PC-9 (cell line): ENCODE data around the gene NDUFB4. TPM values are rescaled to one million over a fixed set of nuclear protein-coding genes. Genes with fewer than 3 reads are reported as not detected.

Experiments
- BruUV-seq: library from RNA; stranded (reverse); fragments of 400-500 nt; replicated peaks from 2 replicates; lab custom pipeline; 2021; lab: Mats Ljungman, UMichigan
- CTCF ChIA-PET: fragments of 300-600 bp; sonication (Branson Sonifier 250); formaldehyde crosslinking; loops from one replicate; lab custom pipeline; 2022; ENCODE audit warnings: antibody characterized with exemption; lab: Charles Lee
- POLR2A ChIA-PET: fragments of 300-600 bp; sonication (Branson Sonifier 250); formaldehyde crosslinking; loops from one replicate; lab custom pipeline; 2022; ENCODE audit warnings: antibody characterized with exemption; ENCODE audit not compliant: unreplicated experiment; lab: Charles Lee
- DNase-seq, 2 experiments: peaks; one replicate each; pipeline versions ENCODE4 v3.0.0 to v3.0.0-alpha.2; 2015 to 2022; ENCODE audit warnings: mixed read lengths in 1 of 2
- H2AFZ ChIP-seq: fragments of 200-600 bp; sonication (generic); 2 replicates; pipeline ENCODE4 v1.8.1; 2017; ENCODE audit warnings: antibody characterized with exemption
- H3F3A ChIP-seq: fragments of 200-600 bp; sonication (generic); 2 replicates; pipeline ENCODE4 v1.8.1; 2017; ENCODE audit warnings: antibody characterized with exemption, mild to moderate bottlenecking, low read depth; ENCODE audit not compliant: insufficient read depth
- H3K27ac ChIP-seq: fragments of 200-600 bp; sonication (generic); 2 replicates; pipeline ENCODE4 v1.6.1; 2016; ENCODE audit warnings: mixed run types
- H3K27me3 ChIP-seq: fragments of 200-600 bp; sonication (generic); 2 replicates; pipeline ENCODE4 v1.6.1; 2016; ENCODE audit warnings: low read depth, mixed run types; ENCODE audit not compliant: insufficient read depth
- H3K36me3 ChIP-seq: fragments of 200-600 bp; sonication (generic); 2 replicates; pipeline ENCODE4 v1.6.1; 2016; ENCODE audit warnings: low read depth, mixed run types
- H3K4me1 ChIP-seq: fragments of 200-600 bp; sonication (generic); replicated peaks from 2 replicates; pipeline ENCODE4 v1.6.1; 2016; ENCODE audit warnings: mixed run types; ENCODE audit not compliant: insufficient read depth
- H3K4me2 ChIP-seq: fragments of 200-600 bp; sonication (generic); 2 replicates; pipeline ENCODE4 v1.6.1; 2017; ENCODE audit warnings: mixed run types
- H3K4me3 ChIP-seq: fragments of 200-600 bp; sonication (generic); 2 replicates; pipeline ENCODE4 v1.6.1; 2016; ENCODE audit warnings: mixed run types
- H3K79me2 ChIP-seq: fragments of 200-600 bp; sonication (generic); 2 replicates; pipeline ENCODE4 v1.6.1; 2017; ENCODE audit warnings: low read depth, mixed run types
- H3K9me2 ChIP-seq: fragments of 200-600 bp; sonication (generic); 2 replicates; pipeline ENCODE4 v1.8.1; 2017; ENCODE audit warnings: mild to moderate bottlenecking; ENCODE audit not compliant: insufficient read depth
- H3K9me3 ChIP-seq: fragments of 200-600 bp; sonication (generic); 2 replicates; pipeline ENCODE4 v1.8.1; 2016; ENCODE audit warnings: low read depth; ENCODE audit not compliant: insufficient read depth
- H4K20me1 ChIP-seq: fragments of 200-600 bp; sonication (generic); 2 replicates; pipeline ENCODE4 v1.8.1; 2017; ENCODE audit not compliant: insufficient read depth
- EZH2 ChIP-seq: fragments of 200-600 bp; sonication (generic); IDR thresholded peaks from 2 replicates; pipeline ENCODE4 v1.8.0; 2017; ENCODE audit warnings: antibody characterized with exemption, low read depth
- intact Hi-C: fragments of 100-400 bp; cut with micrococcal nuclease; formaldehyde crosslinking; loops from one replicate; pipeline ENCODE4 v1.10.0; 2022; ENCODE audit not compliant: unreplicated experiment
- total RNA-seq: library from RNA; stranded (reverse); gene quantifications from 2 replicates; pipeline ENCODE4 v1.2.3, GENCODE V29; 2021
- TF ChIP-seq, protein P1 (sequence below): fragments of 200-600 bp; sonication (generic); conservative IDR thresholded peaks from 2 replicates; pipeline ENCODE4 v1.6.1; 2017; ENCODE audit warnings: mixed run types, antibody characterized with exemption, mild to moderate bottlenecking, moderate library complexity

Gene NDUFB4
- total RNA-seq, 1 experiment from 2014 or later, result 217 TPM

DNA sequence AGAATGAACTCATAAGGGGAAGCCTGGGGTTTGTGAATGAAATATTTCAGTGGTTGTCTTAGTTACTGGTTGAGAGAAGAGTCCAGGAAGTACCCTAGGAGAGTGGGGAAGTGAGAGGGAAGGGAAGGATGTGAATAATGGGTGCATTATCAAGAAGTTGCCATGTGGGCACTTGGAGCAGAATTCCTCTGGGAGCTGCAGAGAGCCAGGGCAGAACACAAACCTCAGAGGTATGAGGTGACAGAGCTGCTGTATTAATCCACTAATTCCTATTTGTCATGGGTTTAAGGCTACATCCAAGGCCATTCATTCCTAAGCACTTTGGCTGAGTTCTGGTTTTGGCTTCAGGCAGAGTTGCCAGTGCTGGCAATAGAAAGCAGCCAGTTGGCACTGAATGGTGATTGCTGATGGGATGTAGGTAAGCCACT is 29.0 kb downstream of the NDUFB4 start:
- Histone ChIP-seq H3K9me2 (no peaks in the 10 kb centered on the region), H4K20me1 (no peaks in the 10 kb centered on the region), H3K36me3 (no peaks in the 10 kb centered on the region), H3K27me3 (no peaks in the 10 kb centered on the region), H3K9me3 (no peaks in the 10 kb centered on the region; the same call in 1 of the 2 replicates), H3K4me1 (peaks cover 15% of the 10 kb centered on the region; the same call in 1 of the 2 replicates), H3K4me2 (no peak overlapping the region), H3K27ac (no peak overlapping the region), H3K79me2 (no peaks in the 10 kb centered on the region), H2AFZ (no peak overlapping the region), H3F3A (no peaks in the 10 kb centered on the region), H3K4me3 (no peak overlapping the region)
- POLR2A ChIA-PET, result no interaction called here
- TF ChIP-seq, protein P1, sequence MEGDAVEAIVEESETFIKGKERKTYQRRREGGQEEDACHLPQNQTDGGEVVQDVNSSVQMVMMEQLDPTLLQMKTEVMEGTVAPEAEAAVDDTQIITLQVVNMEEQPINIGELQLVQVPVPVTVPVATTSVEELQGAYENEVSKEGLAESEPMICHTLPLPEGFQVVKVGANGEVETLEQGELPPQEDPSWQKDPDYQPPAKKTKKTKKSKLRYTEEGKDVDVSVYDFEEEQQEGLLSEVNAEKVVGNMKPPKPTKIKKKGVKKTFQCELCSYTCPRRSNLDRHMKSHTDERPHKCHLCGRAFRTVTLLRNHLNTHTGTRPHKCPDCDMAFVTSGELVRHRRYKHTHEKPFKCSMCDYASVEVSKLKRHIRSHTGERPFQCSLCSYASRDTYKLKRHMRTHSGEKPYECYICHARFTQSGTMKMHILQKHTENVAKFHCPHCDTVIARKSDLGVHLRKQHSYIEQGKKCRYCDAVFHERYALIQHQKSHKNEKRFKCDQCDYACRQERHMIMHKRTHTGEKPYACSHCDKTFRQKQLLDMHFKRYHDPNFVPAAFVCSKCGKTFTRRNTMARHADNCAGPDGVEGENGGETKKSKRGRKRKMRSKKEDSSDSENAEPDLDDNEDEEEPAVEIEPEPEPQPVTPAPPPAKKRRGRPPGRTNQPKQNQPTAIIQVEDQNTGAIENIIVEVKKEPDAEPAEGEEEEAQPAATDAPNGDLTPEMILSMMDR, result no peak
- no peak for TF ChIP-seq EZH2
- no peak for DNase-seq
- intact Hi-C loops, result no loop called here
- CTCF ChIA-PET, result no interaction called here
- no TSS peak for BruUV-seq

- Histone ChIP-seq H3K79me2 (no peaks in the 10 kb centered on the region), H3K9me2 (peaks cover 6% of the 10 kb centered on the region; the same call in 1 of the 2 replicates), H3F3A (no peaks in the 10 kb centered on the region), H4K20me1 (no peaks in the 10 kb centered on the region), H3K36me3 (no peaks in the 10 kb centered on the region), H2AFZ (peak overlapping the region; percentile 5; the same call in 1 of the 2 replicates), H3K27ac (no peak overlapping the region), H3K27me3 (no peaks in the 10 kb centered on the region), H3K4me2 (no peak overlapping the region), H3K4me3 (no peak overlapping the region), H3K4me1 (no peaks in the 10 kb centered on the region), H3K9me3 (no peaks in the 10 kb centered on the region)
- POLR2A ChIA-PET, result no interaction called here
- intact Hi-C loops, result no loop called here
- TF ChIP-seq, protein P1, result no peak
- TF ChIP-seq EZH2, result no peak
- CTCF ChIA-PET, result no interaction called here
- BruUV-seq, result no TSS peak
- no peak for DNase-seq
These were observed 38.4 kb downstream of the NDUFB4 start for GRCh38 chr3:120634539-120634938.

DNA sequence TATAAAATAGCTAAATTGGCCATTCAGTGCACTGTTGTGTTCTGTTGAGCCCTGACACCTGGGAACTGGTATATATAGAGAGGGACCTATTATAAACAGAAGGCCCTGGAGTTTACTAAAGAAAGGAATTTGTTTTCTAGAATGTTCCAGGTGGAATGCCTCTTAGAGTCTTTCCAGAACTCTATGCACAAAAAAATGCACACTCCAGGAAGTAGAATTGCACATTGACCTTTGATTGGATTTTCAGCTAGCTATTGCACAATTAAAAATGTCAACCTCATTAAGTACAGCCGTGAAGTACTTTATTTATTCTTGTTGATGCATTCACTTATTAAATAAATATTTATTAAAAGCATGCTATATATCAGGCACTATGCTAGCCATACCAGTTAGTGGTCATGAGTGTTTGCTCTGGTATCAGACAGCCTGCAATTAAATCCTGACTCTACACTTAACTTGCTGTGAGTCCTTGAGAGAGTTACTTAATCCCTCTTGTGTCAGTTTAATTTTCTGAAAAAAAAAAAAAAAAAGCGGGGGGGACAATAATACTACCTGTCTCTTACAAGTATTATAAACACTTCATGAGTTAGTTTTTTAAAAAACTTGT is 40.8 kb downstream of the NDUFB4 start:
- Histone ChIP-seq H3K79me2 (no peaks in the 10 kb centered on the region), H3K4me2 (no peak overlapping the region), H3K4me1 (no peaks in the 10 kb centered on the region), H3K4me3 (no peak overlapping the region), H3K27me3 (no peaks in the 10 kb centered on the region), H3K9me2 (peaks cover 6% of the 10 kb centered on the region; the same call in 1 of the 2 replicates), H3F3A (no peaks in the 10 kb centered on the region), H3K36me3 (no peaks in the 10 kb centered on the region), H4K20me1 (no peaks in the 10 kb centered on the region), H2AFZ (no peak overlapping the region), H3K27ac (no peak overlapping the region), H3K9me3 (no peaks in the 10 kb centered on the region)
- ChIA-PET CTCF (no interaction called here), POLR2A (no interaction called here)
- no peak for DNase-seq
- no TSS peak for BruUV-seq
- no peak for TF ChIP-seq EZH2
- TF ChIP-seq, protein P1, result no peak
- intact Hi-C loops, result no loop called here
